HepG2 (cell line): ENCODE measurements around the gene SRSF11. TPM values are rescaled to one million over a fixed set of nuclear protein-coding genes. Genes with fewer than 3 reads are reported as not detected.

Experiments used
- ATAC-seq: fragments of 200-7000 bp; cut with Tn5 transposase; 3 replicates; pipeline ENCODE4 v1.9.1; 2020; ENCODE audit warnings: mild to moderate bottlenecking, moderate library complexity
- BruUV-seq: library from RNA; stranded (reverse); fragments of 400-500 nt; replicated peaks from 2 replicates; lab custom pipeline; 2021; lab: Mats Ljungman, UMichigan
- CTCF ChIA-PET: fragments of 300-600 bp; formaldehyde crosslinking; extraction: SDS; loops from one replicate; lab custom pipeline; 2021; ENCODE audit warnings: low total read pairs, inconsistent platforms, low intra/inter-chr PET ratio; lab: Yijun Ruan, JAX
- POLR2A ChIA-PET: fragments of 350-600 bp; sonication (Branson Sonifier 250); formaldehyde crosslinking; loops from one replicate; lab custom pipeline; 2020; ENCODE audit warnings: antibody characterized with exemption, inconsistent platforms; lab: Yijun Ruan, JAX
- DNase-seq: peaks from one replicate; pipeline ENCODE4 v3.0.0-alpha.2; 2015; ENCODE audit warnings: low spot score
- FAIRE-seq: peaks from 3 replicates; lab custom pipeline; 2011; peaks lifted over from hg19 to GRCh38; lab: Jason Lieb, UNC
- H2AFZ ChIP-seq: one replicate; pipeline ENCODE4 v1.6.1; 2011; ENCODE audit warnings: low read length, inconsistent platforms
- H3K27ac ChIP-seq: fragments of 300-600 bp; 3 replicates; pipeline ENCODE4 v1.8.0; 2011; ENCODE audit warnings: mixed run types, mild to moderate bottlenecking, mixed read lengths, low read length, inconsistent platforms; ENCODE audit not compliant: insufficient read depth; ENCODE audit errors: extremely low read length
- H3K27me3 ChIP-seq, 2 experiments: fragments of 200-600 bp in 1 of 2; 2 replicates in 1 of 2; 3 replicates in 1 of 2; pipeline versions ENCODE4 v1.6.0 to v1.8.0; 2011; ENCODE audit warnings: low read length in 2 of 2, mild to moderate bottlenecking in 2 of 2, moderate library complexity in 2 of 2, inconsistent platforms in 1 of 2; ENCODE audit not compliant: insufficient read depth in 2 of 2, control insufficient read depth in 1 of 2
- H3K36me3 ChIP-seq, 2 experiments: fragments of 200-600 bp in 1 of 2; replicated peaks in 1 of 2; 2 replicates in 1 of 2; 3 replicates in 1 of 2; pipeline versions ENCODE4 v1.5.1 to v1.8.0; 2011; ENCODE audit warnings: low read length in 2 of 2, inconsistent platforms in 1 of 2; ENCODE audit not compliant: insufficient read depth in 2 of 2, control insufficient read depth in 1 of 2
- H3K4me1 ChIP-seq: 2 replicates; pipeline ENCODE4 v1.5.1; 2012; ENCODE audit warnings: low read length, inconsistent platforms; ENCODE audit not compliant: insufficient read depth
- H3K4me2 ChIP-seq: 2 replicates; pipeline ENCODE4 v1.6.0; 2011; ENCODE audit warnings: low read depth, low read length, inconsistent platforms
- H3K4me3 ChIP-seq, 3 experiments: fragments of 200-600 bp in 1 of 3; sonication (generic), shearing (Covaris generic) in 1 of 3; replicated peaks in 1 of 3; 2 replicates each; pipeline ENCODE4 v1.5.1; 2011 to 2016; ENCODE audit warnings: low read length in 3 of 3, inconsistent platforms in 2 of 3, low read depth in 2 of 3, mild to moderate bottlenecking in 2 of 3, control low read depth in 1 of 3, mixed read lengths in 1 of 3; ENCODE audit not compliant: insufficient read depth in 1 of 3
- H3K79me2 ChIP-seq: one replicate; pipeline ENCODE4 v1.6.1; 2011; ENCODE audit warnings: low read length, inconsistent platforms; ENCODE audit not compliant: insufficient read depth
- H3K9ac ChIP-seq: 2 replicates; pipeline ENCODE4 v1.6.0; 2011; ENCODE audit warnings: mild to moderate bottlenecking, low read depth, low read length, inconsistent platforms; ENCODE audit not compliant: insufficient read depth
- H3K9me3 ChIP-seq: 2 replicates; pipeline ENCODE4 v1.5.1; 2012; ENCODE audit warnings: mild to moderate bottlenecking, low read length
- H4K20me1 ChIP-seq: 2 replicates; pipeline ENCODE4 v1.6.0; 2011; ENCODE audit warnings: inconsistent platforms, mild to moderate bottlenecking, low read length, moderate library complexity; ENCODE audit not compliant: insufficient read depth
- ATAD3A ChIP-seq: sonication (generic); formaldehyde crosslinking; IDR thresholded peaks from 2 replicates; pipeline ENCODE4 v1.4.0; 2020; ENCODE audit warnings: missing genetic modification reagents
- ATM ChIP-seq: fragments of 450-650 bp; IDR thresholded peaks from 2 replicates; pipeline ENCODE4 v1.7.1; 2017; ENCODE audit warnings: mild to moderate bottlenecking, borderline replicate concordance
- CBFB ChIP-seq: sonication (generic); formaldehyde crosslinking; IDR thresholded peaks from 2 replicates; pipeline ENCODE4 v1.4.0; 2020; ENCODE audit warnings: missing genetic modification reagents
- CCDC6 ChIP-seq: sonication (generic); formaldehyde crosslinking; IDR thresholded peaks from 2 replicates; pipeline ENCODE4 v1.8.1; 2022; ENCODE audit warnings: mild to moderate bottlenecking, missing genetic modification reagents, moderate library complexity
- FOXK2 ChIP-seq: fragments of 450-650 bp; IDR thresholded peaks from 2 replicates; pipeline ENCODE4 v1.6.1; 2016
- HMG20A ChIP-seq: IDR thresholded peaks from 2 replicates; pipeline ENCODE4 v1.6.1; 2016; ENCODE audit warnings: borderline replicate concordance
- MTA1 ChIP-seq: sonication (generic); formaldehyde crosslinking; IDR thresholded peaks from 2 replicates; pipeline ENCODE4 v1.4.0; 2020; ENCODE audit warnings: missing genetic modification reagents, mild to moderate bottlenecking, borderline replicate concordance
- PRMT3 ChIP-seq: sonication (generic); formaldehyde crosslinking; IDR thresholded peaks from 2 replicates; pipeline ENCODE4 v1.8.1; 2022; ENCODE audit warnings: low read depth, mild to moderate bottlenecking, moderate library complexity, missing genetic modification reagents, borderline replicate concordance
- SP1 ChIP-seq, 2 experiments: fragments of 450-650 bp in 1 of 2; sonication (generic) in 1 of 2; formaldehyde crosslinking in 1 of 2; IDR thresholded peaks; 2 replicates each; pipeline versions ENCODE4 v1.4.0 to v1.6.1; 2016 to 2020; ENCODE audit warnings: missing genetic modification reagents in 1 of 2
- ZBTB20 ChIP-seq: sonication (generic); formaldehyde crosslinking; IDR thresholded peaks from 2 replicates; pipeline ENCODE4 v1.8.1; 2023; ENCODE audit warnings: missing genetic modification reagents, low read depth, mild to moderate bottlenecking, borderline replicate concordance
- ZNF253 ChIP-seq: sonication (generic); formaldehyde crosslinking; IDR thresholded peaks from 2 replicates; pipeline ENCODE4 v1.8.0; 2022; ENCODE audit warnings: mild to moderate bottlenecking, missing genetic modification reagents, borderline replicate concordance
- ZNF350 ChIP-seq: sonication (generic); formaldehyde crosslinking; IDR thresholded peaks from 2 replicates; pipeline ENCODE4 v1.4.0; 2020; ENCODE audit warnings: mild to moderate bottlenecking, low read depth, missing genetic modification reagents, borderline replicate concordance
- ZNF572 ChIP-seq: sonication (generic); formaldehyde crosslinking; IDR thresholded peaks from 2 replicates; pipeline ENCODE4 v1.5.1; 2020; ENCODE audit warnings: mild to moderate bottlenecking, missing genetic modification reagents
- in situ Hi-C: cut with HindIII; loops from 2 replicates; pipeline ENCODE4 v1.10.0; 2017; ENCODE audit warnings: low pct_unique_long_range_greater_than_20kb; ENCODE audit not compliant: extremely low pct_ligation_motif_present
- intact Hi-C: fragments of 100-400 bp; cut with micrococcal nuclease; formaldehyde crosslinking; loops from one replicate; pipeline ENCODE4 v1.10.0; 2022; ENCODE audit not compliant: unreplicated experiment
- polyA plus RNA-seq, 8 experiments: library from polyadenylated mRNA; depleted of rRNA in 3 of 8; stranded (reverse) in 7 of 8; unstranded in 1 of 8; fragments of >200 nt; fragmentation: Illumina TruSeq in 4 of 8; extraction: Trizol in 4 of 8; gene quantifications; 2 replicates each; pipeline versions ENCODE4 v1.2.1 to v1.2.3, GENCODE V29; 2011 to 2016; ENCODE audit warnings: low read depth in 4 of 8, missing spikeins in 1 of 8, mixed read lengths in 1 of 8; ENCODE audit not compliant: insufficient read depth in 1 of 8
- total RNA-seq, 5 experiments: library from RNA; depleted of rRNA; stranded (reverse); fragments of >200 nt; fragmentation: Illumina TruSeq; extraction: Trizol; gene quantifications; 2 replicates each; pipeline ENCODE4 v1.2.3, GENCODE V29; 2016; ENCODE audit warnings: low read depth in 1 of 5
- TF ChIP-seq, protein P1 (sequence below): sonication (generic); formaldehyde crosslinking; IDR thresholded peaks from 2 replicates; pipeline ENCODE4 v1.4.0; 2020; ENCODE audit warnings: missing genetic modification reagents, borderline replicate concordance
- TF ChIP-seq, protein P2 (sequence below): sonication (generic); formaldehyde crosslinking; conservative IDR thresholded peaks from 2 replicates; pipeline ENCODE4 v1.8.0; 2022; ENCODE audit warnings: missing genetic modification reagents
- TF ChIP-seq, protein P3 (sequence below): sonication (generic); formaldehyde crosslinking; IDR thresholded peaks from 2 replicates; pipeline ENCODE4 v1.5.1; 2020; ENCODE audit warnings: mild to moderate bottlenecking, moderate library complexity, missing genetic modification reagents
- TF ChIP-seq, protein P4 (sequence below): fragments of 450-650 bp; IDR thresholded peaks from 2 replicates; pipeline ENCODE4 v1.6.1; 2017

SRSF11 gene
- total and polyA plus RNA-seq, 2 of the 13 experiments (the other 11 are each of a cell fraction or from before 2014, with no cell fraction given) = 118 to 381 TPM

DNA sequence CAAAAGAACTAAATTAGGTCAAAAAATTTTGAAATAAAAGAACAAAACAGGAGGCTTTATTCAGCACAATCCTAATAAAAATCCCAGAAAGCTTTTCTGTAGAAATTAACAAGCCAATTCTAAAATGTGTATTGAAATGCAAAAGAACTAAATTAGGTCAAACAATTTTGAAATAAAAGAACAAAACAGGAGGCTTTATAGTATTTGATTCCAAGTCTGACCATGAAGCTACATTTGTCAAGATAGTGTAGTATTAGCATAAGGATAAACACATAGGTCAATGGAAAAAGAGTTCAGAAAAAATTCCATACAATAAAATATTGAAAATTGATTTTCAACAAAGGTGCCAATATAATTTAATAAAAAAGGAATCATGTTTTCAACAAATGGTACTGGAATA is 26.6 kb upstream of the SRSF11 start:
- intact Hi-C loops = no loop called here
- Histone ChIP-seq H3K9ac (no peak overlapping the region), H3K9me3 (no peaks in the 10 kb centered on the region), H3K36me3 (0 out of 5 replicates have a peak, but pooled peaks cover 0 to 2% of the 10 kb centered on the region in 2 experiments), H4K20me1 (no peaks in the 10 kb centered on the region; the same call in 1 of the 2 replicates), H3K4me3 (no peak overlapping the region), H3K27ac (no peak overlapping the region), H3K4me2 (no peak overlapping the region), H3K4me1 (no peaks in the 10 kb centered on the region), H3K79me2 (peaks cover 87% of the 10 kb centered on the region), H2AFZ (no peak overlapping the region), H3K27me3 (no peaks in the 10 kb centered on the region)
- ChIA-PET CTCF (no interaction called here), POLR2A (no interaction called here)
- in situ Hi-C loops = no loop called here
- TF ChIP-seq FOXK2 (no peak), ZNF572 (CRISPR knock-in tag) (no peak), ZBTB20 (no peak), ATAD3A (no peak), ZNF253 (CRISPR knock-in tag) (no peak), SP1 (IDR thresholded peaks at IDR 0.05) (no peak), SP1 (CRISPR knock-in tag; IDR thresholded peaks at IDR 0.05) (no peak), ZNF350 (CRISPR knock-in tag) (no peak), ATM (no peak), PRMT3 (no peak), HMG20A (CRISPR knock-in tag) (no peak), CCDC6 (CRISPR knock-in tag) (no peak), MTA1 (no peak), CBFB (CRISPR knock-in tag) (no peak)
- TF ChIP-seq, protein P1, sequence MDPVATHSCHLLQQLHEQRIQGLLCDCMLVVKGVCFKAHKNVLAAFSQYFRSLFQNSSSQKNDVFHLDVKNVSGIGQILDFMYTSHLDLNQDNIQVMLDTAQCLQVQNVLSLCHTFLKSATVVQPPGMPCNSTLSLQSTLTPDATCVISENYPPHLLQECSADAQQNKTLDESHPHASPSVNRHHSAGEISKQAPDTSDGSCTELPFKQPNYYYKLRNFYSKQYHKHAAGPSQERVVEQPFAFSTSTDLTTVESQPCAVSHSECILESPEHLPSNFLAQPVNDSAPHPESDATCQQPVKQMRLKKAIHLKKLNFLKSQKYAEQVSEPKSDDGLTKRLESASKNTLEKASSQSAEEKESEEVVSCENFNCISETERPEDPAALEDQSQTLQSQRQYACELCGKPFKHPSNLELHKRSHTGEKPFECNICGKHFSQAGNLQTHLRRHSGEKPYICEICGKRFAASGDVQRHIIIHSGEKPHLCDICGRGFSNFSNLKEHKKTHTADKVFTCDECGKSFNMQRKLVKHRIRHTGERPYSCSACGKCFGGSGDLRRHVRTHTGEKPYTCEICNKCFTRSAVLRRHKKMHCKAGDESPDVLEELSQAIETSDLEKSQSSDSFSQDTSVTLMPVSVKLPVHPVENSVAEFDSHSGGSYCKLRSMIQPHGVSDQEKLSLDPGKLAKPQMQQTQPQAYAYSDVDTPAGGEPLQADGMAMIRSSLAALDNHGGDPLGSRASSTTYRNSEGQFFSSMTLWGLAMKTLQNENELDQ (CRISPR knock-in tag) = no peak
- TF ChIP-seq, protein P2, sequence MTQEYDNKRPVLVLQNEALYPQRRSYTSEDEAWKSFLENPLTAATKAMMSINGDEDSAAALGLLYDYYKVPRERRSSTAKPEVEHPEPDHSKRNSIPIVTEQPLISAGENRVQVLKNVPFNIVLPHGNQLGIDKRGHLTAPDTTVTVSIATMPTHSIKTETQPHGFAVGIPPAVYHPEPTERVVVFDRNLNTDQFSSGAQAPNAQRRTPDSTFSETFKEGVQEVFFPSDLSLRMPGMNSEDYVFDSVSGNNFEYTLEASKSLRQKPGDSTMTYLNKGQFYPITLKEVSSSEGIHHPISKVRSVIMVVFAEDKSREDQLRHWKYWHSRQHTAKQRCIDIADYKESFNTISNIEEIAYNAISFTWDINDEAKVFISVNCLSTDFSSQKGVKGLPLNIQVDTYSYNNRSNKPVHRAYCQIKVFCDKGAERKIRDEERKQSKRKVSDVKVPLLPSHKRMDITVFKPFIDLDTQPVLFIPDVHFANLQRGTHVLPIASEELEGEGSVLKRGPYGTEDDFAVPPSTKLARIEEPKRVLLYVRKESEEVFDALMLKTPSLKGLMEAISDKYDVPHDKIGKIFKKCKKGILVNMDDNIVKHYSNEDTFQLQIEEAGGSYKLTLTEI (CRISPR knock-in tag) = no peak
- TF ChIP-seq, protein P3, sequence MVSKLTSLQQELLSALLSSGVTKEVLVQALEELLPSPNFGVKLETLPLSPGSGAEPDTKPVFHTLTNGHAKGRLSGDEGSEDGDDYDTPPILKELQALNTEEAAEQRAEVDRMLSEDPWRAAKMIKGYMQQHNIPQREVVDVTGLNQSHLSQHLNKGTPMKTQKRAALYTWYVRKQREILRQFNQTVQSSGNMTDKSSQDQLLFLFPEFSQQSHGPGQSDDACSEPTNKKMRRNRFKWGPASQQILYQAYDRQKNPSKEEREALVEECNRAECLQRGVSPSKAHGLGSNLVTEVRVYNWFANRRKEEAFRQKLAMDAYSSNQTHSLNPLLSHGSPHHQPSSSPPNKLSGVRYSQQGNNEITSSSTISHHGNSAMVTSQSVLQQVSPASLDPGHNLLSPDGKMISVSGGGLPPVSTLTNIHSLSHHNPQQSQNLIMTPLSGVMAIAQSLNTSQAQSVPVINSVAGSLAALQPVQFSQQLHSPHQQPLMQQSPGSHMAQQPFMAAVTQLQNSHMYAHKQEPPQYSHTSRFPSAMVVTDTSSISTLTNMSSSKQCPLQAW (CRISPR knock-in tag) = no peak
- TF ChIP-seq, protein P4, sequence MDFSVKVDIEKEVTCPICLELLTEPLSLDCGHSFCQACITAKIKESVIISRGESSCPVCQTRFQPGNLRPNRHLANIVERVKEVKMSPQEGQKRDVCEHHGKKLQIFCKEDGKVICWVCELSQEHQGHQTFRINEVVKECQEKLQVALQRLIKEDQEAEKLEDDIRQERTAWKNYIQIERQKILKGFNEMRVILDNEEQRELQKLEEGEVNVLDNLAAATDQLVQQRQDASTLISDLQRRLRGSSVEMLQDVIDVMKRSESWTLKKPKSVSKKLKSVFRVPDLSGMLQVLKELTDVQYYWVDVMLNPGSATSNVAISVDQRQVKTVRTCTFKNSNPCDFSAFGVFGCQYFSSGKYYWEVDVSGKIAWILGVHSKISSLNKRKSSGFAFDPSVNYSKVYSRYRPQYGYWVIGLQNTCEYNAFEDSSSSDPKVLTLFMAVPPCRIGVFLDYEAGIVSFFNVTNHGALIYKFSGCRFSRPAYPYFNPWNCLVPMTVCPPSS = no peak
- FAIRE-seq (no peak), DNase-seq (no peak), ATAC-seq (no peak)
- no TSS peak for BruUV-seq
